ENCODE data around the gene ARL15. TPM values are rescaled to one million over a fixed set of nuclear protein-coding genes. Genes with fewer than 3 reads are reported as not detected.
A peak's percentile ranks its signal among the peaks of the same experiment; 100 is the strongest.

Gene ARL15
- polyA plus RNA-seq, 4 donors, result 26.6 to 34.4 (median 32.2) TPM

- no peak for DNase-seq (ENCODE audit: low read depth in 4 of 4, low spot score in 2 of 4)
These were observed 138.6 kb downstream of the ARL15 start for GRCh38 chr5:54171645-54172384.

DNA sequence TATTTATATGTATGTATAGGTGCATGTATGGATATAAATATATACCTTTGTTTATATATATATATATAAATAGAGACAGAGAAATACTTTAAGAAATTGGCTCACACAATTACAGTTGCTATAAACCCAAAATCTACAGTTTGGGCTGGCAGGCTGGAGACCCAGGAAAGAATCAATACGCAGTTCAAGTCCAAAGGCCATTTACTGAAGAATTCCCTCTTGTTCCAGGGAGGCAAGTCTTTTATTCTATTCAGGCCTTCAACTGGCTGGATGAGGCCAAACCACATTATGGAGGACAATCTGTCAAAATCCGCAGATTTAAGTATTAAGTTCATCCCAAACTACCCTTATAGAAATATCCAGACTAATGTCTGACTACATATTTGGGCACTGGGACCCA lies 144.7 kb downstream of the ARL15 start:
- DNase-seq (ENCODE audit: low read depth in 4 of 4, low spot score in 2 of 4), result no peak

DNA sequence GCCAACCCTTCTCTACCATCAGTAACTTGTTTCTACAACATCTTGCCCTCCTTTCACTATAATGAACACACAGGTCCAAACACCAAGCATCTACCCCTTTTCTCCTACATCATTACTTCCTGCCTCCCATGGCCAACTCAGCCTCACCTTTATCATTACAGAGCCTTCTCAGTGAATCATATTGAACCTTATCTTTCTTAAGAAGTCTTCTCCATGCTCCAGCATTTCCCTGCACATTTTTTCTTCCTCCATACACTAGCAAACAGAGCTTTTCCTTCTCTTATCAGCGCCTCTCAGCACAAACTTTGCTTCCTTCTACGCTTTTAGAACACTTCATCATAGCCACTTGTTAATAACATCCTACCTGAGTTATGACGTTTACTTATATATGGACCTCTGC lies 148.2 kb downstream of the ARL15 start:
- no peak for DNase-seq (ENCODE audit: low read depth in 4 of 4, low spot score in 2 of 4)

- no peak for DNase-seq (ENCODE audit: low read depth in 4 of 4, low spot score in 2 of 4)
These were observed 150.0 kb downstream of the ARL15 start for GRCh38 chr5:54160329-54160728.

DNA sequence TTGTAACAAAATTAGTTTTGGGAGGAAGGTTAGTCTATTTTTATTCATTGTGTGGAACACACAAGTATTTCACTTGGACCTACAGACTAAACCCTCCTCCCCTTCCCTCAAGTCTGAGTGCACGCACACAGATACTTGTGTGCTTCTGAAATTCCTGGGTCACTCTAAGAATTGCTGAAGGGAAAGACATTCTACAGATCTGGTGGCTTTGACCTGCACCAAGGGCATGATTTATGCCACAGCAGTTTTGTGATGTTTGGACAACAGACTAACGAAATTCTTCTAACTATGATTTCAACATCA lies 150.5 kb downstream of the ARL15 start:
- DNase-seq (ENCODE audit: low read depth in 4 of 4, low spot score in 2 of 4), result no peak

GRCh38 chr5:54159153-54159892 lies 151.1 kb downstream of the ARL15 start:
- no peak for DNase-seq (ENCODE audit: low read depth in 4 of 4, low spot score in 2 of 4)

DNA sequence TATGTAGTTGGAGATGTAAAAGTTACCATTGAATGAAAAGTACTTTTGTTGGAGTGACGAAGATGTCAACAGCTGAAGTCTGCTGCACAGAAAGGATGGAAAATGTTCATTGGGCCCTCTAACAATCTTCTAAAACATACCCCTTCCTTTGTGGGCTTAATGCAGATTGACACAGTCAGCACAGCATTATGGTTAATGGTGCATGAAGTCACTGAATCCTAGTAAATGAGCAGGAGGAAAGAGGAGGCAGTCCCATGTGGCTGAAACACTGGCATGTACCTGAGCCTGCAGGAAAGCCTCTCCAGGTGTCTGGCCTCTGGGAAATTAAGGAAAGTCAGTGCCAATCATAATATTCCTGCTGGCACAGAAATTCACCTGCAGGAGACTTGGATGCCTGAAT lies 153.8 kb downstream of the ARL15 start:
- peak in 1 of 4 donors; percentile 39 for DNase-seq (ENCODE audit: low read depth in 4 of 4, low spot score in 2 of 4)

DNA sequence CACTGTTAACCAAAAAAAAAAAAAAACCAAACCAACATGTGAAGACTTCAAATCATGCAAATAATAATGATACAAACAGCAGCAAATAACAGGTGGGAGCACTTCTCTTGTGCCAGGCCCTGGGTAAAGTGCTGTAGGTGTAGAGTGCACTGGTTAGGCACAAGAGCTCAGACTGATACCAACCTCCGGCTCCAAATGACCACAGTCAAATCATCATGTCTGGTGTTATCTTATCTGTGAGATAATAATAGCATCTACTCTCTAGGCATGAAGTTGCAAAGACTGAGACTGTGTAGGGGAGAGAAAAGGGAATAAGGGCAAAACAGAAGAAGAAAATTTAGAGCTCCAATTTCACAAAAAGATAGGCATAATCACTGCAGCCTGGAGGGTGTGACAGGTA lies 159.5 kb downstream of the ARL15 start:
- DNase-seq (ENCODE audit: low read depth in 4 of 4, low spot score in 2 of 4), result no peak

DNA sequence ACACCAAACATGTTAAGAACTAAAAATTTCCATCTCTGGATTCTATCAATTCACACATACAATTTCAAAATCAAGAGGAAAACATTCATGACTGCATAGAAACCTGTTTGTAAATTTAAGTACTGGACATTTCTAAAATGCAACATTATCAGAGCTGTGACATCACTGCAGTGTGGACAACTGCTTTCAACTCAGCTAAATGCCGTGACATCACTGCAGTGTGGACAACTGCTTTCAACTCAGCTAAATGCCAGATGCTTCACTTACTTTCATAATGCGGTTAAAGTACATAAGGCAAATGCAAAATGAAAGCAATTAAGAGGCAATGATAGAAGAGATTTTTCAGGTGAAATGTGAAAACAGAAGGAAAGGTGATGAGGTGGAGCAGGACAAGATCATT lies 161.5 kb downstream of the ARL15 start:
- DNase-seq (ENCODE audit: low read depth in 4 of 4, low spot score in 2 of 4), result no peak

- DNase-seq (ENCODE audit: low read depth in 4 of 4, low spot score in 2 of 4), result no peak
These were observed 162.1 kb downstream of the ARL15 start for GRCh38 chr5:54148067-54148845.

DNA sequence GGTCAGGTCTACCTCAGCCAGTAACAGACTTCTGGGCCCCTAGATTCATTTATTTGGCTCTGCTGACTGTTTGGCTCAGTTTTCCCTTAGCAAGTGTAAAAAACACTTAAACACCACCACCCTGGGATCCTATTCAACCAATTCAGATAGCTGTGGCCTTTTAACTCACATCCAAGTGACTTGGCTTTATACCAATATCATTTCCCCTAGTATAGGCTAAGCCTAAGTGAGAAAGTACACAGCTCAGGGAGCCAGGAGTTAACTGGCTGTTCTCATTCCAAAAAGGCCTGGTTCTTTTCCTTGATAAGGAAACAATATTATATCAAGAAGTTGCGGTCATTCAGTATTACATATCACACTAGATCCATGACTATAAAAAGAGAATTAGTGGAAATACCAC lies 163.5 kb downstream of the ARL15 start:
- no peak for DNase-seq (ENCODE audit: low read depth in 4 of 4, low spot score in 2 of 4)

DNA sequence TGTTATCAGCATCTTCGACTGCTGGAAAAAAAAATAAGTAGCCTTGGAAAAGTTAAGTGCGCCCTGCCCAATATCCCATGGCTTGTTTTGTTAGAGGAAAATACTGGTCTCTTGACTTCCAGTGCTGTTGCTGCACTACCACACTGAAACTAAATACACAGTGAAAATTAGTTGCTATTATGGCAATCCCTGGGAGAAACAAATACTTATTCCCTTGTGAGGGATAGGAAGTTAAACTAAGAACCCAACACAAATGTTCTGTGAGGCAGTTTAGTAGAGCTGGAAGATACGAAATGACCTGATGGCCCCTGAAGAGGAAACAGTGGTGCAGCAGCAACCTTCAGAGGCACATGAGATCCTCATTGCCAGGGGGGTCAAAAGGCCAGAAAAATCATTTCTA lies 164.0 kb downstream of the ARL15 start:
- DNase-seq (ENCODE audit: low read depth in 4 of 4, low spot score in 2 of 4), result no peak

DNA sequence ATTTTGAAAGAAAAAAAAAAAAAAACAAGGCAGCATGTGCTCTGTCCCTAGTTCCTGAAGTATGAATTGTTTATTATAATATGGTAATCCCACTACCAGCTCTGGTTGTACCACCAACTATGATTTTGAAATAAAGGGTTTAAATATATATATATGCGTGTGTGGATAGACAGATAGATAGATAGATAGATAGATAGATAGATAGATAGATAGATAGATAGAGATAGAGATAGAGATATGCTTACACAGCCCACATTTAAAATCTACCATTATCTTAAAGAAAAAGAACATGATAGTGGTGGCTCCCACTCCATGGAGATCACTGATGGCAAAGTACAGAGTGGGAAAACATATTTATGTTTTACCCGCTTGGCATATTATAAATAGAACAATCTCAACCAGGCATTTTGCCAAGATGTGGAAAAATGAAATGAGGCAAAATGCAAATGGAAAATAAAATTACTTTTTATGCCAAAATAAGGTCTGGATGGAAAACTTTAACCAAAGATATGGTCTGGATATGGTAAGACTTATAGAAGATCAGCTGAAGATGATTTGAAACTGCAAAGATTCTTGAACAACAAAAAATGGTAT lies 170.0 kb downstream of the ARL15 start:
- DNase-seq (ENCODE audit: low read depth in 4 of 4, low spot score in 2 of 4), result no peak

- DNase-seq (ENCODE audit: low read depth in 4 of 4, low spot score in 2 of 4), result no peak
These were observed 173.6 kb downstream of the ARL15 start for GRCh38 chr5:54136516-54137440.

DNA sequence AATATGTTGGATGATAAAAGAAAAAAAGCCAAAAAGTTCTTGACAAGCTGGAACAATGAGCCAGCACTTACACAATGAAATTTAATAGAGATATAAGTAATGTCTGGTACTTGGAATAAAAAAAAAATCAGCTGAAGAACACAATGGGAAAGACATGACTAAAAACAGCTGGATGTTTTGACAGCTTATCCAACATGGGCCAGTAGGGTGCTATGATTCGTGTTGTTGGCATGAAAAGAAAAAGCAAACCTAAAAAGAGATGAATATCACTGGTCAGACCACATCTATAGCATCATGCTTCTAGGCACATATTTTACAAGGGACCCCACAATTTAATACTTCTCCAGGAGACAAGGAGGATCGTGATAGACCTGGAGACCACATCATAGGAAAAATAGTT lies 175.3 kb downstream of the ARL15 start:
- DNase-seq (ENCODE audit: low read depth in 4 of 4, low spot score in 2 of 4), result no peak

DNA sequence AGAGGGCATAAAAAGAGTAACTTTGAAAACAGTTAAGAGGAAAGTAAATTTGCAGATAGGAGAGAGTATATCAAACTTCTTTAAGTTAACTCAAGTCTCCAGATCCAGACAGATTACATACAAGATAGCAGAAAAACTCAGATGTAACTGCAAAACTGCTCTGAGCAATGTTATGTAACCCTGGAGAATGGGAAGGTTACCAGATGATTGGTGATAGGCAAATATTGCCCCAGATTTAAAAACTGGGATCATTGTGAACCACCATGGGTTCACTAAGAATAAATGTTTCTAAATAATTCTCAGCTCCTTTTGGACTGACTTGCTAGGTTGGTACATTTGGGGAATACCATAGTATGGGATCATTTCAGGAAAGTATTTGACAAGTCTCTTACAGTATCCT lies 176.5 kb downstream of the ARL15 start:
- no peak for DNase-seq (ENCODE audit: low read depth in 4 of 4, low spot score in 2 of 4)

GRCh38 chr5:54120473-54120872 lies 189.9 kb downstream of the ARL15 start:
- no peak for DNase-seq (ENCODE audit: low read depth in 4 of 4, low spot score in 2 of 4)

- DNase-seq (ENCODE audit: low read depth in 4 of 4, low spot score in 2 of 4), result no peak
These were observed 192.4 kb downstream of the ARL15 start for GRCh38 chr5:54117957-54118356.

- no peak for DNase-seq (ENCODE audit: low read depth in 4 of 4, low spot score in 2 of 4)
These were observed 194.5 kb downstream of the ARL15 start for GRCh38 chr5:54115735-54116403.

DNA sequence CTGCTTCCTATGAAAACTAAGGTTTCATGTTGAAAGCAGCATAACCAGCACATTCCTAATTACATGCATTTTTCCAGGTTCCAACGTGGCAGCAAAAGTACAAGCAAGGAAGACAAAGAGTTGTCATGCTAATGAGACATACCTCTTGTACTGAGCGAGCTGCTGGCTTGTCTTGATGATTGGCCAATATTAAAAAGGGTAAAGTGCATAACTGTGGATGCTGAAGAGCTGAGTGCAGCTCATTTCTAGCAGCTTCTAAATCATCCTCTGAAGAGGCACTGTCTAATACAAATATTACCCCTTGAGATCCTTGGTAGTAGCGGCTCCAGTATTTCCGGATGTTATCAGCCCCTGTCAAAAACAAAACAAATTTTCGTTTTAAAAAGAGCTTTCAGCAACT lies 197.3 kb downstream of the ARL15 start:
- no peak for DNase-seq (ENCODE audit: low read depth in 4 of 4, low spot score in 2 of 4)
